Ovary (tissue), 9 donors: ENCODE results near the gene GLT8D1. TPM values are rescaled to one million over a fixed set of nuclear protein-coding genes. Genes with fewer than 3 reads are reported as not detected.
"Not testable (repeated sequence)": the region's sequence is repeated elsewhere in the genome, so short reads cannot be mapped to it uniquely, and the experiment has no call there.

Source experiments
- DNase-seq, 5 donors: peaks; one replicate each; pipeline ENCODE4 v3.0.0-alpha.2; 2019 to 2020
- H3K27ac ChIP-seq, 2 donors: fragments of 200-600 bp; one replicate each; pipeline versions ENCODE4 v1.5.1 to v1.8.0; 2019 to 2022
- H3K27me3 ChIP-seq: fragments of 200-600 bp; one replicate; pipeline ENCODE4 v1.8.0; 2022
- H3K36me3 ChIP-seq: fragments of 200-600 bp; sonication (generic); one replicate; pipeline ENCODE4 v1.5.1; 2019
- H3K4me1 ChIP-seq: one replicate; pipeline ENCODE4 v1.8.1; 2013; ENCODE audit warnings: mild to moderate bottlenecking, moderate library complexity; ENCODE audit not compliant: insufficient read depth
- H3K4me3 ChIP-seq: fragments of 200-600 bp; sonication (generic); one replicate; pipeline ENCODE4 v1.5.1; 2017
- H3K9me3 ChIP-seq, 2 donors: fragments of 200-600 bp in 1 of 2; sonication (generic) in 1 of 2; one replicate each; pipeline versions ENCODE4 v1.5.1 to v1.8.1; 2013 to 2019; ENCODE audit warnings: mild to moderate bottlenecking in 1 of 2, moderate library complexity in 1 of 2
- EP300 ChIP-seq: sonication (generic); formaldehyde crosslinking; IDR thresholded peaks from one replicate; pipeline ENCODE4 v1.6.1; 2017; ENCODE audit warnings: antibody characterized with exemption
- POLR2A ChIP-seq: fragments of 450-650 bp; IDR thresholded peaks from one replicate; pipeline ENCODE4 v1.6.1; 2017; ENCODE audit warnings: antibody characterized with exemption, mild to moderate bottlenecking, moderate library complexity
- WGBS, 3 donors: extraction: QIAGEN DNeasy Blood & Tissue Kit in 1 of 3; methylation state at CpG; one replicate each; pipeline versions ENCODE4 v1.1.5 to v1.1.7; 2013 to 2017; 5-methylcytosine and 5-hydroxymethylcytosine counted together
- intact Hi-C, 4 donors: fragments of 100-400 bp; cut with DNase I; formaldehyde crosslinking; loops; one replicate each; pipeline versions ENCODE4 v1.11.0 to v1.15.1; 2022 to 2023
- polyA plus RNA-seq, 2 donors: library from polyadenylated mRNA; stranded (reverse); fragments of 200-250 nt in 1 of 2; fragments of 350-450 nt in 1 of 2; fragmentation: Illumina TruSeq in 1 of 2; extraction: RNeasy Lipid Tissue Mini Kit (QIAGEN cat#74804) in 1 of 2; gene quantifications; one replicate each; pipeline ENCODE4 v1.2.3, GENCODE V29; 2013 to 2014
- total RNA-seq, 7 donors: library from RNA; depleted of rRNA in 2 of 7; stranded (reverse); fragments of >200 nt in 2 of 7; fragmentation: NEBNext Ultra II Directional in 3 of 7; extraction: Animal tissue kit (Norgen Biotek cat#: 25700) in 3 of 7; gene quantifications; one replicate each; pipeline versions ENCODE4 v1.1.0 to v1.2.4, GENCODE V29; 2016 to 2023
- TF ChIP-seq, protein P1 (sequence below), 3 donors: fragments of 450-650 bp in 2 of 3; fragments of 200-600 bp in 1 of 3; IDR thresholded peaks; one replicate each; pipeline versions ENCODE4 v1.5.1 to v1.8.0; 2016 to 2022; ENCODE audit warnings: antibody characterized with exemption in 3 of 3, mild to moderate bottlenecking in 1 of 3
- donor health status: DM: no; HTN: no; CAD: no; lungs with moderate emphysema.
- donor health status: DM: no; HTN: no; CAD: no.
- donor health status: Bipolar disorder and iron deficiency.
- donor health status: DM: yes; HTN: yes; CAD: no.
- donor health status: DM: no; HTN: no; CAD: no.
- donor health status: DM: yes; HTN: yes; CAD: no.

Gene GLT8D1
- total and polyA plus RNA-seq, 9 donors: 42.3 to 72.9 (median 57.5) TPM

DNA sequence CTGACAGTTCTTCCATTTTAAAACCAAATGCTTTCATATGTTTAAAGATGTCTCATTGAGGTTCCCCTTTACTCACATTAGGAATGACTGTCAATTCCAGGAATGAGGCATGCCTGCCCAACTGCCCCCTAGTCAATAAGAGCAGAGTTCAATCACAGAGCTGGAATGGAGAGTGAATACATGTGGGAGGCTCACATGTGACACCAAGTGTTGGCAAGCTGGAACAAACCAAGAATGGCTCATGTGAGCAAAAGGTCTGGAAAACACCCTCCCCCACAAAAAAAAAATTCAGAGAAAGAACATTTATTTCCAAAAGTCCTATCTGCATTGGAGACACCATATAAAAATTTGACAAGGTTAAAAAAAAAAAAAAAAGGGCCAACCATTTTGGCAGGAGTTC, 23.6 kb downstream of the GLT8D1 start:
- DNase-seq: peak in 4 of 5 donors; percentile 42 to 53 (median 48)
- intact Hi-C loops: loop anchor here in 1 of 4 donors (10.0 kb wide), 1 partner anchor 147 kb away; the partner anchor contains the start of genes NT5DC2 and UQCC5
- Histone ChIP-seq H3K9me3 (no peaks in the 10 kb centered on the region), H3K27ac (peak overlapping the region in 1 of 2 donors; percentile 54), H3K4me1 (peaks cover 10% of the 10 kb centered on the region), H3K36me3 (no peaks in the 10 kb centered on the region), H3K4me3 (no peak overlapping the region), H3K27me3 (no peaks in the 10 kb centered on the region)
- TF ChIP-seq POLR2A (no peak), EP300 (no peak)
- TF ChIP-seq, protein P1, sequence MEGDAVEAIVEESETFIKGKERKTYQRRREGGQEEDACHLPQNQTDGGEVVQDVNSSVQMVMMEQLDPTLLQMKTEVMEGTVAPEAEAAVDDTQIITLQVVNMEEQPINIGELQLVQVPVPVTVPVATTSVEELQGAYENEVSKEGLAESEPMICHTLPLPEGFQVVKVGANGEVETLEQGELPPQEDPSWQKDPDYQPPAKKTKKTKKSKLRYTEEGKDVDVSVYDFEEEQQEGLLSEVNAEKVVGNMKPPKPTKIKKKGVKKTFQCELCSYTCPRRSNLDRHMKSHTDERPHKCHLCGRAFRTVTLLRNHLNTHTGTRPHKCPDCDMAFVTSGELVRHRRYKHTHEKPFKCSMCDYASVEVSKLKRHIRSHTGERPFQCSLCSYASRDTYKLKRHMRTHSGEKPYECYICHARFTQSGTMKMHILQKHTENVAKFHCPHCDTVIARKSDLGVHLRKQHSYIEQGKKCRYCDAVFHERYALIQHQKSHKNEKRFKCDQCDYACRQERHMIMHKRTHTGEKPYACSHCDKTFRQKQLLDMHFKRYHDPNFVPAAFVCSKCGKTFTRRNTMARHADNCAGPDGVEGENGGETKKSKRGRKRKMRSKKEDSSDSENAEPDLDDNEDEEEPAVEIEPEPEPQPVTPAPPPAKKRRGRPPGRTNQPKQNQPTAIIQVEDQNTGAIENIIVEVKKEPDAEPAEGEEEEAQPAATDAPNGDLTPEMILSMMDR (IDR thresholded peaks at IDR 0.05): peak in 1 of 3 donors; percentile 18

DNA sequence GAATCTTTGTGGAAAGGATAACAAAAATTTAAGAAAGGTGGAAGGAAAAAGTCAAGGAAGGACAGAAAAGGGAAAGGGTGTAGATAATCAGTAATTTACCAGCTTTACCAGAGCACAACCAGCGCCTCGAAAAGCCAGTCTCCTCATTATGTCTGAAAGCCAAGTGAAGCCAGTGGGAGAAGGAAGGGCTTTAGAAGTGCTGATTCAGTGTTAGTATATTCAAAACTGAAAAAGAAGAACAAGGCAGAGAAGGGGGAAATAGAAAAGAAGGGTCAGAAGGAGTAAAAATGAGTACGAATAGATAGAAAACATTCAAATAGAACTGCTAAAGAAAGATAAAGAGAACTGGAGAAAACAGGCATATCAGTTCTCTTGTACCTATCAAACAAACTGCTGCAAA, 24.0 kb downstream of the GLT8D1 start:
- Histone ChIP-seq H3K4me1 (peaks cover 8% of the 10 kb centered on the region), H3K4me3 (no peak overlapping the region), H3K9me3 (no peaks in the 10 kb centered on the region), H3K36me3 (no peaks in the 10 kb centered on the region), H3K27me3 (no peaks in the 10 kb centered on the region), H3K27ac (peak overlapping the region in 1 of 2 donors; percentile 54)
- intact Hi-C loops: loop anchor here in 1 of 4 donors (10.0 kb wide), 1 partner anchor 147 kb away; the partner anchor contains the start of genes NT5DC2 and UQCC5
- DNase-seq: no peak
- 19 to 27% (median 20%) methylated on average over 3 of the region's 3 CpGs for WGBS, 3 donors
- TF ChIP-seq POLR2A: no peak
- TF ChIP-seq EP300: no peak

DNA sequence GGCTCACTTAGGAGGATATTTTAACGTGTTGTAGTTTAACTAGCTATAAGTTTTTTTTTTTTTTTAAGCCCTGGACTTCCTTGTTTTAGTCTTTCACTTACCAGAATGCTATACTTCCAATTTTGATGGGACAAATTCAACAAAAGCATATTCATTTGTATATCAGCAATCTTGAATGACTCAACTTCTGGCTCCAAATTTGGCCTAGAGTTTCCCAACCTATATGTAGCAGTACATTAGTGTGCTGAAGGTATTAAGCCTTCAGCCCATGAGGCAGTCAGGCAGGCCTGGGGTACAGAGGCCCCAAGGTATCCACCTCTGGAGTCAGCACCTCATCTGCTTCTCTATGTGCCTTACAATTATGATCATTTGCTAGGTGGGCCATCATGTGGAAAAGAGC, 25.8 kb downstream of the GLT8D1 start:
- no peak for DNase-seq
- Histone ChIP-seq H3K27me3 (no peaks in the 10 kb centered on the region), H3K4me3 (no peak overlapping the region), H3K9me3 (no peaks in the 10 kb centered on the region), H3K36me3 (no peaks in the 10 kb centered on the region), H3K4me1 (peaks cover 8% of the 10 kb centered on the region), H3K27ac (peak overlapping the region in 1 of 2 donors; percentile 50)
- intact Hi-C loops: loop anchor here in 1 of 4 donors (10.0 kb wide), 1 partner anchor 145 kb away; the partner anchor contains the start of genes NT5DC2 and UQCC5
- TF ChIP-seq, protein P1 (IDR thresholded peaks at IDR 0.05): no peak
- WGBS, 3 donors: 70 to 81% (median 78%) methylated on average over 1 of the region's 1 CpG

DNA sequence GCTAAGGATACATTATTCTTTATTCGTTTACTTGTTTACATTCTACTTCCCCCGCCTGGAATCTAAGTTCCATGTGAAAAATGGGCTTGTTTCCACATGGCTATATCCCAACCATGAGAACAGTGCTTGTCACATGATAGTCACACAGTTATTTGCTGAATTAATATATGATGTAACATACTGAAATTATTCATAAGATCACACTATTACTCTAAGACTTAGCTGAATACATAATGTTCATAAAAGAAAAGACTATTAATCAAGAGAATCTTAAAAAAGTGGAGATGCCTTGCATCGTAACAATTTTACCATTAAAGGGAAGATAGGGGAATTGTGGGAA, 26.4 kb downstream of the GLT8D1 start:
- TF ChIP-seq EP300: no peak
- TF ChIP-seq, protein P1 (IDR thresholded peaks at IDR 0.05): no peak
- no peak for TF ChIP-seq POLR2A
- Histone ChIP-seq H3K36me3 (no peaks in the 10 kb centered on the region), H3K27ac (no peak overlapping the region), H3K4me3 (no peak overlapping the region), H3K27me3 (no peaks in the 10 kb centered on the region), H3K9me3 (no peaks in the 10 kb centered on the region), H3K4me1 (peaks cover 8% of the 10 kb centered on the region)
- no peak for DNase-seq
- WGBS, 3 donors: 52 to 66% (median 55%) methylated on average over 3 of the region's 3 CpGs
- intact Hi-C loops: no loop called here

DNA sequence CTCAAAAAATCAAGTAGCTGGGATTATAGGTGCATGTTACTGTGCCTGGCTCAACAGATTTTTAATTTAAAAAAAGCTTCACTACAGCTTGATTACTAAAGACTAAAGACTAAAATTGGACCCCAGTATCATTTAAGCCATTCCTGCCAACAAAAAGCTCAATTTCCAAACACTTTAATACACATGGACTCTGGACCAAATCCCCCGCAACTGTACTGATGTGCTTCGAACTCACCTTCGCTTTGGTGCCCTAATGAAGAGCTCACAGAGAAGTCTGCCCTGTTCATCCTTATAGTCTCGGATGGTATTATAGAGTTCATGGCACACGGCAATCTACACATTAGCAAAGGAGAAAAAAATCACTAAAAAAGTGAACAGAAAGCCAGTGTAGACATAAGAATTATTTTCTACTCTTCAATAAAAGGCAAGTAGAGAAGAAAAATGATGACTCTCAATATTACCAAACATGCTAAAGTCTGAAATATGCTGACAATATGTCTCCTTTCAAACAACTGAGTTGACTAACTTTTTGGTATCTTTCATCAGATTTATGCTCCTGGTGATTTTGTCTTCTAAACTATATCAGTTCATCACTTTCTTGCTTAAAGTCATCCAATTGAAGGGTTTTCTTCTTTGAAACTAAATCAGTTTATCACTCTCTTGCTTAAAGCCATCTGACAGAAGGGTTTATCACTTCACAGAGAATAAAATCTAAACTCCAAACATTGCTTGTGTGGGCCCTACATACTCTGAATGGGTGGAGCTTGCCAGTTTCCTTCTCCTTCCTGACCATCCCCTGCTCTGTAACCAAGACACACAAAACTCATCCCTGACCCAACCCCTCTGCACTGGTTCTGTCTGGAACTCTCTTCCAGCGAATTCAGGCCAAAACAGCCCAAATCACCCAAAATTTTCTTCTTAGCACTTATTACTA, 27.1 kb downstream of the GLT8D1 start:
- Histone ChIP-seq H3K4me3 (no peak overlapping the region), H3K9me3 (no peaks in the 10 kb centered on the region), H3K4me1 (peaks cover 6% of the 10 kb centered on the region), H3K27me3 (no peaks in the 10 kb centered on the region), H3K36me3 (no peaks in the 10 kb centered on the region), H3K27ac (no peak overlapping the region)
- WGBS, 3 donors: 89 to 94% (median 93%) methylated on average over 6 of the region's 6 CpGs
- TF ChIP-seq, protein P1 (IDR thresholded peaks at IDR 0.05): no peak
- TF ChIP-seq POLR2A (no peak), EP300 (no peak)
- no peak for DNase-seq
- intact Hi-C loops: no loop called here

DNA sequence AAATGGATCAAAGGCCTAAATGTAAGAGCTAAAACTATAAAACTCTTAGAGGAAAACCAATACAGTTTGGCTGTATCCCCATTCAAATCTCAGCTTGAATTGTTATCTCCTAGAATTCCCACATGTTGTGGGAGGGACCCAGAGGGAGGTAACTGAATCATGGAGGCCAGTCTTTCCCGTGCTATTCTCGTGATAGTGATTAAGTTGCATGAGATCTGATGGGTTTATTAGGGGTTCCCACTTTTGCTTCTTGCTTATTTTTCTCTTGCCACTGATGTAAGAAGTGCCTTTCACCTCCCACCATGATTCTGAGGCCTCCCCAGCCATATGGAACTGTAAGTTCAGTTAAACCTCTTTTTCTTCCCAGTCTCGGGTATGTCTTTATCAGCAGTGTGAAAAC, 29.4 kb downstream of the GLT8D1 start:
- H3K27ac ChIP-seq, H3K27me3 ChIP-seq, H3K4me1 ChIP-seq, H3K36me3 ChIP-seq, intact Hi-C loops, DNase-seq, H3K9me3 ChIP-seq, H3K4me3 ChIP-seq: not testable (repeated sequence)
- WGBS, 3 donors: 28 to 68% (median 45%) methylated on average over 3 of the region's 3 CpGs
